Common myeloid progenitor, CD34-positive (primary cell): ENCODE measurements around the gene NOD2.

Source experiments
- CTCF ChIA-PET: fragments of 350-600 bp; sonication (Branson Sonifier 250); formaldehyde crosslinking; loops from one replicate; lab custom pipeline; 2021; ENCODE audit warnings: antibody characterized with exemption; lab: Charles Lee
- POLR2A ChIA-PET: fragments of 350-600 bp; sonication (Branson Sonifier 250); formaldehyde crosslinking; loops from one replicate; lab custom pipeline; 2021; ENCODE audit warnings: antibody characterized with exemption; lab: Charles Lee
- DNase-seq, 3 donors: peaks; one replicate each; pipeline versions ENCODE4 v3.0.0 to v3.0.0-alpha.2; 2013
- H3K27ac ChIP-seq, 2 experiments: 1 replicate in 1 of 2; 2 replicates in 1 of 2; pipeline ENCODE4 v1.7.0; 2013; ENCODE audit warnings: inconsistent platforms in 2 of 2, low read length in 2 of 2, mild to moderate bottlenecking in 2 of 2, low read depth in 1 of 2, moderate library complexity in 1 of 2; ENCODE audit not compliant: severe bottlenecking in 2 of 2, insufficient read depth in 1 of 2, poor library complexity in 1 of 2
- H3K27me3 ChIP-seq, 5 experiments: replicated peaks in 2 of 5; 1 replicate in 3 of 5; 2 replicates in 2 of 5; pipeline versions ENCODE4 v1.6.1 to v1.7.0; 2013; ENCODE audit warnings: low read length in 4 of 5, mild to moderate bottlenecking in 2 of 5, moderate library complexity in 2 of 5, inconsistent platforms in 1 of 5; ENCODE audit not compliant: insufficient read depth in 5 of 5, control insufficient read depth in 4 of 5
- H3K36me3 ChIP-seq, 4 experiments: 1 replicate in 2 of 4; 2 replicates in 2 of 4; pipeline versions ENCODE4 v1.6.1 to v1.7.0; 2013; ENCODE audit warnings: low read length in 3 of 4, control low read depth in 1 of 4, mild to moderate bottlenecking in 1 of 4; ENCODE audit not compliant: control insufficient read depth in 4 of 4, insufficient read depth in 4 of 4
- H3K4me1 ChIP-seq, 4 experiments: 1 replicate in 3 of 4; 2 replicates in 1 of 4; pipeline versions ENCODE4 v1.6.1 to v1.7.1; 2013; ENCODE audit warnings: low read length in 3 of 4, mild to moderate bottlenecking in 3 of 4, control low read depth in 1 of 4, inconsistent platforms in 1 of 4, moderate library complexity in 1 of 4; ENCODE audit not compliant: control insufficient read depth in 4 of 4, insufficient read depth in 4 of 4; ENCODE audit errors: control extremely low read depth in 1 of 4
- H3K4me3 ChIP-seq, 7 experiments: 1 replicate in 4 of 7; 2 replicates in 3 of 7; pipeline versions ENCODE4 v1.5.1 to v1.7.0; 2013; ENCODE audit warnings: mild to moderate bottlenecking in 7 of 7, low read length in 6 of 7, moderate library complexity in 6 of 7, inconsistent platforms in 2 of 7, low read depth in 2 of 7, control low read depth in 1 of 7; ENCODE audit not compliant: insufficient read depth in 4 of 7, control insufficient read depth in 1 of 7; ENCODE audit errors: extremely low read depth in 1 of 7
- H3K9me3 ChIP-seq, 5 experiments: 1 replicate in 4 of 5; 2 replicates in 1 of 5; pipeline versions ENCODE4 v1.6.1 to v1.7.1; 2013; ENCODE audit warnings: low read length in 4 of 5, mild to moderate bottlenecking in 2 of 5, inconsistent platforms in 1 of 5, low read depth in 1 of 5, moderate library complexity in 1 of 5; ENCODE audit not compliant: control insufficient read depth in 4 of 5, insufficient read depth in 2 of 5; ENCODE audit errors: control extremely low read depth in 1 of 5
- WGBS: methylation state at CpG from one replicate; pipeline ENCODE4 v1.1.5; 2013; ENCODE audit not compliant: insufficient coverage; 5-methylcytosine and 5-hydroxymethylcytosine counted together

Gene NOD2

DNA sequence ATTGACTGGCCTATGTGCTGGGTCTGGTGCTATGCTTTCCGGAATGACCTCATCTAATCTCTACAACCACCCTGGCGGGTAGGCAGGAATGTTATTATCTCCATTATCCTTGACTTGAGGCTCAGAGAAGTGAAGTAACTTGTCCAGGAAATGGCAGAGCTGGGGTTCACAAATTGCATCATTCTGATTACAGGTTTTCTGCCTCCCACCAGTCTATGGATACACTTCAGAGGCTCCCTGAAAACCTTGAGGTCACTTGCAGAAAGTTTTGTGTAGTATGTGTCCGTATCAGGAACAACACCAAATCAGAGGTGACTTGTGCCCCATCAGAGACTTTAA is 19.1 kb downstream of the NOD2 start:
- Histone ChIP-seq H3K4me3 (no peak overlapping the region), H3K36me3 (peaks cover 0 to 2% (median under 1%) of the 10 kb centered on the region in 4 experiments), H3K27me3 (no peaks in the 10 kb centered on the region), H3K9me3 (no peaks in the 10 kb centered on the region), H3K27ac (no peak overlapping the region), H3K4me1 (peaks cover 40 to 92% (median 58%) of the 10 kb centered on the region in 4 experiments)
- CTCF ChIA-PET = interaction anchor here (0.6 to 2.8 kb wide), 3 partner anchors 10 to 45 kb away, joined by 3 to 8 read pairs (median 4); no protein-coding TSS in a partner anchor
- POLR2A ChIA-PET = no interaction called here
- DNase-seq = no peak
- 83% methylated on average over 1 of the region's 3 CpGs for WGBS

- Histone ChIP-seq H3K4me3 (no peak overlapping the region), H3K27ac (no peak overlapping the region), H3K4me1 (peaks cover 39 to 93% (median 58%) of the 10 kb centered on the region in 4 experiments), H3K27me3 (no peaks in the 10 kb centered on the region), H3K36me3 (peaks cover 0 to 2% (median under 1%) of the 10 kb centered on the region in 4 experiments), H3K9me3 (no peaks in the 10 kb centered on the region)
- DNase-seq = peak in 1 of 3 donors; percentile 33
- ChIA-PET POLR2A (no interaction called here), CTCF (interaction anchor here (0.6 to 2.8 kb wide), 4 partner anchors 10 to 45 kb away, joined by 3 to 8 read pairs (median 4); no protein-coding TSS in a partner anchor)
- WGBS = 41% methylated on average over 4 of the region's 4 CpGs
These were observed 19.6 kb downstream of the NOD2 start for GRCh38 chr16:50712956-50713355.

DNA sequence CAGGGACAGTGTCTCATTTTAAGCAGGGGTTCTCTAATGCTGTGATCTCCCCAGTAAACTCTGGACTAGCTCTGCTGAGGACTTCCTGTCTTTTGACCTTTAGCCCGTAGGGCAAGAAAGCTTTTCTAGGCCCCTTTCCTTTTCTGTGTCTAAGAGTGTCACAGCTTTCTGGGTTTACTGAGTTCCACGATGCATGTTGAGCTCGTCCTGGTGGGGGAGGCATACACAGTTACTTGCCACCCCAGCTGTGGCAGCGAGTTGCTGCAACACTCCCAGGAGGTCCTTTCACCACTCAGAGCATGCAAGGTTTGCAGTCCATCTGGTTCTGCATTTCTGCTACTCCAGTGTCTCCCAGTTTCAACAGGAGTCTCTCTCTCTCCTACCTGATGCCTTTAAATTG is 23.7 kb downstream of the NOD2 start:
- H3K27me3 ChIP-seq = no peaks in the 10 kb centered on the region
- no peak overlapping the region for H3K4me3 ChIP-seq
- no peak overlapping the region for H3K27ac ChIP-seq
- DNase-seq = no peak
- POLR2A ChIA-PET = no interaction called here
- CTCF ChIA-PET = interaction anchor here (0.9 to 2.5 kb wide), 10 partner anchors 9 to 50 kb away, joined by 3 to 8 read pairs (median 4); no protein-coding TSS in a partner anchor
- WGBS = 98% methylated on average over 4 of the region's 4 CpGs
- H3K4me1 ChIP-seq = peaks cover 35 to 89% (median 56%) of the 10 kb centered on the region in 4 experiments
- H3K36me3 ChIP-seq = peaks cover 0 to 2% (median 0%) of the 10 kb centered on the region in 4 experiments
- H3K9me3 ChIP-seq = no peaks in the 10 kb centered on the region

DNA sequence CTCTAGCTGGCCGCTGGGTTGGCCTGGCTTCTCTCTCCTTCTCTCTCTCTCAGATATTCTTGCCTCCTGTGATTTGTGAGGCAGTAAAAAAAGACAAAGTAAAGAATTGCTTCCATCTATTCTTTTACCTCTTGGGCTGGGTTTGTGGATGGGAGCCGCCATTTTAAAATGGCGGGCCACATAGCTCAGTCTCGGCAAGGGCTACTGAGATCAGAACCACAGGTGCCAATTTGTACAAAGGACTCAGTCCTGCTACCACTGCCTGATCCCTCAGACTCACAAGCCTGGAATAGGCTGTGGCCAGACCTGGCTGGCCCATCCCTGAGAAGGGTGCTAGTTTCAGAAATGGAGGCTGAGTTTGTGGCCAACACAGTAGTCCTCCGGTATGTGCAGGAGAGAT is 24.1 kb downstream of the NOD2 start:
- H3K27ac ChIP-seq = no peak overlapping the region
- ChIA-PET CTCF (interaction anchor here (0.9 to 2.5 kb wide), 6 partner anchors 18 to 50 kb away, joined by 3 to 8 read pairs (median 4); no protein-coding TSS in a partner anchor), POLR2A (interaction anchor here (0.6 kb wide), 1 partner anchor 52 kb away, joined by 3 read pairs; no protein-coding TSS in a partner anchor)
- H3K36me3 ChIP-seq = peaks cover 0 to 2% (median 0%) of the 10 kb centered on the region in 4 experiments
- DNase-seq = no peak
- WGBS = 96% methylated on average over 3 of the region's 5 CpGs
- H3K27me3 ChIP-seq = no peaks in the 10 kb centered on the region
- peaks cover 37 to 89% (median 56%) of the 10 kb centered on the region in 4 experiments for H3K4me1 ChIP-seq
- H3K9me3 ChIP-seq = no peaks in the 10 kb centered on the region
- H3K4me3 ChIP-seq = no peak overlapping the region

DNA sequence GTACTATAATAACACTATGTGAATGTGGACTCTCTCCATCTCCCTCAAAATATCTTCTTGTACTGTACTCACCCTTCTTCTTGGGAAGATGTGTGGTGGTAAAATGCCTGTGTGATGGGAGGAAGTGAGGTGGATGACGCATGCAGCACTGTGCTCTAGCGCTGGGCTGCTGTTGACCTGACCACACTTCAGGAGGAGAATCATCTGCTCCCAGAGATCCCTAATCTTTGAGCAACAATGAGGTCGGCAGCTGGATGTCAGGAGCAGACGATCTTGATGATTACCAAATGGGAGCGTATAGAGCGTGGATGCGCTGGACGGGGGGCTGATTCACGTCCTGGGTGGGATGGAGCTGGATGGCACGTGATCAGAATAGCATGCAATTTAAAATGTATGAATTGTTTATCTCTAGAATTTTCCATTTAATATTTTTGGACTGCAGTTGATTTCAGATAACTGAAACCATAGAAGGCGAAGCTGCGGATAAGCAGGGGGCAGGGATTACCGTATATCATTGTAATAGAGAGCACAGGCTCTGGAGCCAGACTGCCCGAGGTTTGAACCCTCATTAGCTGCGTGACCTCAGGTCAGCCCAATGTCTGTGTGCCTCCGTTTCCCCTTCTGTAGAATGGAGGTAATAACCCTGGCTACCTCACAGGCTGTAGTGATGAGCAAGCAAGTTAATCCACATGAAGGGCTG is 24.8 kb downstream of the NOD2 start:
- WGBS = 97% methylated on average over 11 of the region's 16 CpGs
- POLR2A ChIA-PET = interaction anchor here (0.6 kb wide), 1 partner anchor 52 kb away, joined by 3 read pairs; no protein-coding TSS in a partner anchor

DNA sequence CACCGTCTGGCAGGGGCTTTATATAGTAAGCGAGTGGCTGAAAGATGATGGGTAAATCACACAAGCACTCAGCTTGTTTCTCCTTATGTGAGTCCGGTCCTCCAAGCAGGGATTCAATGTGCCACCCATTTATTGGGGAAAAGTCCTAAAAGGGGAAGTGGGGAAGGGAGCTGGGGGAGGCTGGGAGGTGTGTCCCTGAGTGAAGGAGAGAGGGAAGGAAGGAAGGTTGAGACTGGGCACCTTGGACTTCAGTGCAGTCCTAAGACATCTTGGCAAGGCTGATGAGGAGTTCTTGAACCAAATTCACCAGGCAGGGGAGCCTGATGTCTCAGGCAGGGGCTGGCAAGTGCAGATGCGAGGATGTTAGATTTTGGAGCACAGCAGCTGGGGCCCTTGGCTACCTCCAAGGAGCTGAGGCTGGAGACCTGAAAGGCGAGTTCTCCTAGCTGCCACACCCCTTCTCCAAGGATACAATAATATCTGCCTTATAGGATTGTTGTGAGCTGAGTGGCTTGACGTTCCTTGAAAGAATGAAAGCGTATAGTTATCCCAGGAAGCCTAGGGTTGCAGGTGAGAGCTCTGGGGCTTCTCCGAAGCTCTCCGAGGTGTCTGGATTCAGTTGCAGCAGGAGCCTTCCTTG is 25.5 kb downstream of the NOD2 start:
- POLR2A ChIA-PET = no interaction called here
- Histone ChIP-seq H3K4me1 (peaks cover 30 to 79% (median 51%) of the 10 kb centered on the region in 4 experiments), H3K36me3 (peaks cover 0 to 2% (median 0%) of the 10 kb centered on the region in 4 experiments), H3K27ac (no peak overlapping the region), H3K27me3 (no peaks in the 10 kb centered on the region), H3K9me3 (peaks cover 0 to 1% (median 0%) of the 10 kb centered on the region in 5 experiments), H3K4me3 (no peak overlapping the region)
- 87% methylated on average over 6 of the region's 9 CpGs for WGBS
- no peak for DNase-seq
- CTCF ChIA-PET = interaction anchor here (0.7 to 6.8 kb wide), 13 partner anchors 9 to 48 kb away, joined by 3 to 76 read pairs (median 5); partner anchors contain the start of gene SNX20

More for the DNA sequence above, 24.8 kb downstream of the NOD2 start:
- Histone ChIP-seq H3K27me3 (no peaks in the 10 kb centered on the region), H3K4me1 (peaks cover 33 to 86% (median 56%) of the 10 kb centered on the region in 4 experiments), H3K36me3 (peaks cover 0 to 2% (median 0%) of the 10 kb centered on the region in 4 experiments), H3K9me3 (no peaks in the 10 kb centered on the region), H3K4me3 (no peak overlapping the region), H3K27ac (no peak overlapping the region)
- DNase-seq = peak in 1 of 3 donors; percentile 32
- CTCF ChIA-PET = interaction anchor here (0.7 to 6.8 kb wide), 9 partner anchors 8 to 50 kb away, joined by 3 to 76 read pairs (median 4); no protein-coding TSS in a partner anchor
